Body of pancreas (tissue), 4 donors: ENCODE results near the gene PRKAG2. TPM values are rescaled to one million over a fixed set of nuclear protein-coding genes. Genes with fewer than 3 reads are reported as not detected.
A peak's percentile ranks its signal among the peaks of the same experiment; 100 is the strongest.

Source experiments
- ATAC-seq: fragments of 150-250 bp; one replicate; pipeline ENCODE4 v1.9.1; 2016
- DNase-seq, 4 donors: peaks; one replicate each; pipeline ENCODE4 v3.0.0-alpha.2; 2019
- H3K27ac ChIP-seq, 4 donors: fragments of 200-600 bp; sonication (generic); 1 replicate in 3 of 4; 2 replicates in 1 of 4; pipeline versions ENCODE4 v1.5.1 to v1.6.1; 2016 to 2019; ENCODE audit warnings: mild to moderate bottlenecking in 1 of 4, mixed read lengths in 1 of 4, moderate library complexity in 1 of 4
- H3K27me3 ChIP-seq, 2 donors: fragments of 200-600 bp; sonication (generic); one replicate each; pipeline ENCODE4 v1.6.0; 2016; ENCODE audit warnings: mild to moderate bottlenecking in 1 of 2
- H3K36me3 ChIP-seq, 2 donors: fragments of 200-600 bp; sonication (generic); replicated peaks in 1 of 2; 2 replicates each; pipeline ENCODE4 v1.5.1; 2016; ENCODE audit warnings: low read depth in 2 of 2; ENCODE audit not compliant: insufficient read depth in 1 of 2
- H3K4me1 ChIP-seq: fragments of 200-600 bp; sonication (generic); one replicate; pipeline ENCODE4 v1.6.0; 2016
- H3K4me3 ChIP-seq, 2 donors: fragments of 200-600 bp; sonication (generic); 1 replicate in 1 of 2; 2 replicates in 1 of 2; pipeline ENCODE4 v1.5.1; 2016 to 2019
- H3K9me3 ChIP-seq, 3 donors: fragments of 200-600 bp; sonication (generic); 1 replicate in 2 of 3; 2 replicates in 1 of 3; pipeline ENCODE4 v1.5.1; 2016
- POLR2A ChIP-seq, 3 donors: fragments of 450-650 bp; IDR thresholded peaks; one replicate each; pipeline ENCODE4 v1.6.1; 2016; ENCODE audit warnings: antibody characterized with exemption in 3 of 3, mild to moderate bottlenecking in 2 of 3
- WGBS, 2 donors: methylation state at CpG; one replicate each; pipeline ENCODE4 v1.1.5; 2017; 5-methylcytosine and 5-hydroxymethylcytosine counted together
- intact Hi-C: fragments of 100-400 bp; cut with DNase I; formaldehyde crosslinking; loops from one replicate; pipeline ENCODE4 v1.15.1; 2023
- total RNA-seq, 2 donors: library from RNA; depleted of rRNA; stranded (reverse); fragments of >200 nt; gene quantifications; one replicate each; pipeline ENCODE4 v1.1.0, GENCODE V29; 2016
- TF ChIP-seq, protein P1 (sequence below), 7 experiments: fragments of 450-650 bp in 4 of 7; fragments of 200-600 bp in 3 of 7; sonication (generic) in 3 of 7; IDR thresholded peaks; one replicate each; pipeline ENCODE4 v1.5.1; 2016 to 2019; ENCODE audit warnings: antibody characterized with exemption in 7 of 7

PRKAG2 gene
- total RNA-seq, 2 donors from 2014 or later = 9.9 to 24.4 TPM

DNA sequence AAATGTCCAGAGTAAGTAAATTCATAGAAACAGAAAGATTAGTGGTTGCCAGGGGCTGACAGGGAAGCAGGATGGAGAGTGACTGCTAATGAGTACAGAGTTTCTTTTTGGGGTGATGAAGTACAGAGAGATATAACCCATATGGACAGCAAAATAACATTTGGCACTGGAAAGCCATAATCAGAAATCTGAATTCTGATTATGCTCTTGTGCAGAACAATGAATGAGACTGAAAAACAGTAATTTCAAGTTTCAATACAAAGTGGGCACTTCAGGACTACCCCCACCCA is 361.7 kb downstream of the PRKAG2 start:
- Histone ChIP-seq H3K9me3 (no peaks in the 10 kb centered on the region), H3K4me3 (no peak overlapping the region), H3K27me3 (no peaks in the 10 kb centered on the region), H3K36me3 (no peaks in the 10 kb centered on the region), H3K27ac (no peak overlapping the region), H3K4me1 (peaks cover 40% of the 10 kb centered on the region)
- no peak for ATAC-seq
- intact Hi-C loops = no loop called here
- DNase-seq = no peak
- TF ChIP-seq POLR2A (IDR thresholded peaks at IDR 0.05) = no peak
- TF ChIP-seq, protein P1, sequence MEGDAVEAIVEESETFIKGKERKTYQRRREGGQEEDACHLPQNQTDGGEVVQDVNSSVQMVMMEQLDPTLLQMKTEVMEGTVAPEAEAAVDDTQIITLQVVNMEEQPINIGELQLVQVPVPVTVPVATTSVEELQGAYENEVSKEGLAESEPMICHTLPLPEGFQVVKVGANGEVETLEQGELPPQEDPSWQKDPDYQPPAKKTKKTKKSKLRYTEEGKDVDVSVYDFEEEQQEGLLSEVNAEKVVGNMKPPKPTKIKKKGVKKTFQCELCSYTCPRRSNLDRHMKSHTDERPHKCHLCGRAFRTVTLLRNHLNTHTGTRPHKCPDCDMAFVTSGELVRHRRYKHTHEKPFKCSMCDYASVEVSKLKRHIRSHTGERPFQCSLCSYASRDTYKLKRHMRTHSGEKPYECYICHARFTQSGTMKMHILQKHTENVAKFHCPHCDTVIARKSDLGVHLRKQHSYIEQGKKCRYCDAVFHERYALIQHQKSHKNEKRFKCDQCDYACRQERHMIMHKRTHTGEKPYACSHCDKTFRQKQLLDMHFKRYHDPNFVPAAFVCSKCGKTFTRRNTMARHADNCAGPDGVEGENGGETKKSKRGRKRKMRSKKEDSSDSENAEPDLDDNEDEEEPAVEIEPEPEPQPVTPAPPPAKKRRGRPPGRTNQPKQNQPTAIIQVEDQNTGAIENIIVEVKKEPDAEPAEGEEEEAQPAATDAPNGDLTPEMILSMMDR (IDR thresholded peaks at IDR 0.05) = no peak

- H3K9me3 ChIP-seq = no peaks in the 10 kb centered on the region
- no peaks in the 10 kb centered on the region for H3K36me3 ChIP-seq
- 88 to 93% methylated on average over 6 of the region's 6 CpGs for WGBS, 2 donors
- no peak overlapping the region for H3K27ac ChIP-seq
- H3K4me3 ChIP-seq = no peak overlapping the region
- peaks cover 43% of the 10 kb centered on the region for H3K4me1 ChIP-seq
- ATAC-seq (no peak), DNase-seq (no peak)
- H3K27me3 ChIP-seq = no peaks in the 10 kb centered on the region
- TF ChIP-seq, protein P1 (IDR thresholded peaks at IDR 0.05) = no peak
- TF ChIP-seq POLR2A (IDR thresholded peaks at IDR 0.05) = no peak
- intact Hi-C loops = no loop called here
Observed at GRCh38 chr7:151514461-151515275, 362.2 kb downstream of the PRKAG2 start.

- Histone ChIP-seq H3K4me3 (no peak overlapping the region), H3K4me1 (peaks cover 50% of the 10 kb centered on the region), H3K36me3 (no peaks in the 10 kb centered on the region), H3K27me3 (no peaks in the 10 kb centered on the region), H3K9me3 (no peaks in the 10 kb centered on the region), H3K27ac (no peak overlapping the region)
- no peak for TF ChIP-seq POLR2A (IDR thresholded peaks at IDR 0.05)
- TF ChIP-seq, protein P1 (IDR thresholded peaks at IDR 0.05) = no peak
- intact Hi-C loops = no loop called here
- DNase-seq (no peak), ATAC-seq (no peak)
- WGBS, 2 donors = 91 to 96% methylated on average over 1 of the region's 1 CpG
Observed at GRCh38 chr7:151513133-151513532, 363.8 kb downstream of the PRKAG2 start.

- WGBS, 2 donors = 60 to 66% methylated on average over 7 of the region's 7 CpGs
- TF ChIP-seq, protein P1 (IDR thresholded peaks at IDR 0.05) = no peak
- no peak for TF ChIP-seq POLR2A (IDR thresholded peaks at IDR 0.05)
- intact Hi-C loops = no loop called here
- Histone ChIP-seq H3K27me3 (no peaks in the 10 kb centered on the region), H3K36me3 (no peaks in the 10 kb centered on the region), H3K4me3 (no peak overlapping the region), H3K9me3 (no peaks in the 10 kb centered on the region), H3K4me1 (peaks cover 43% of the 10 kb centered on the region), H3K27ac (no peak overlapping the region)
- DNase-seq = no peak
- ATAC-seq = no peak
Observed at GRCh38 chr7:151512353-151512752, 364.6 kb downstream of the PRKAG2 start.

DNA sequence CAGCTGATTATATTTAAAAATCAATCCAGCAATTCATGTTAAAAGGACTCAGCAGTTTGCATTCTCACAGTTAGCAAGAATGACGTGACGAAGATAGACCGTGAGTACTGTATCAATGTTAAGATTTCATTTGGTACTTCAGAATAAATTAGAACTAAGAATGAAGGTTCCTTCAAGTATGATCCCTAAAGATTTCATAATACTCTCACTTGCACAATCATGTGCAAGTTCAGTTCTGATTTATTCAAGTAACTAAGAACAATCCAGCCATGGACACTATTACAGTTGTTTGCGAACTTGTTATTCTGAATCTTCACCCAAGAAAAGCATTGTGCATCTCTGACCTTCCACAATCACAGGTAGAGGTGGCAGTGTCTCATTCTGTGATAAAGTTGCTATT is 365.0 kb downstream of the PRKAG2 start:
- ATAC-seq = peak; percentile 25
- TF ChIP-seq, protein P1 (IDR thresholded peaks at IDR 0.05) = no peak
- no peak for TF ChIP-seq POLR2A (IDR thresholded peaks at IDR 0.05)
- Histone ChIP-seq H3K4me1 (peaks cover 39% of the 10 kb centered on the region), H3K27me3 (no peaks in the 10 kb centered on the region), H3K9me3 (no peaks in the 10 kb centered on the region), H3K27ac (no peak overlapping the region), H3K36me3 (no peaks in the 10 kb centered on the region), H3K4me3 (no peak overlapping the region)
- no peak for DNase-seq
- WGBS, 2 donors = 64 to 69% methylated on average over 4 of the region's 4 CpGs
- intact Hi-C loops = no loop called here
